PC-9 (cell line): ENCODE measurements around the gene UHRF1.
"Not testable (repeated sequence)": the region's sequence is repeated elsewhere in the genome, so short reads cannot be mapped to it uniquely, and the experiment has no call there.

Experiments
- CTCF ChIP-seq: fragments of 200-600 bp; sonication (generic); conservative IDR thresholded peaks from 2 replicates; pipeline ENCODE4 v1.6.1; 2017; ENCODE audit warnings: mixed run types, antibody characterized with exemption, mild to moderate bottlenecking, moderate library complexity
- EZH2 ChIP-seq: fragments of 200-600 bp; sonication (generic); IDR thresholded peaks from 2 replicates; pipeline ENCODE4 v1.8.0; 2017; ENCODE audit warnings: antibody characterized with exemption, low read depth

GRCh38 chr19:4882874-4883273 is 26.4 kb upstream of the UHRF1 start:
- TF ChIP-seq EZH2, CTCF: not testable (repeated sequence)
